Measurements from ENCODE around the gene LYZL6.
A peak's percentile ranks its signal among the peaks of the same experiment; 100 is the strongest.
"Not testable (repeated sequence)": the region's sequence is repeated elsewhere in the genome, so short reads cannot be mapped to it uniquely, and the experiment has no call there.

Gene LYZL6

DNA sequence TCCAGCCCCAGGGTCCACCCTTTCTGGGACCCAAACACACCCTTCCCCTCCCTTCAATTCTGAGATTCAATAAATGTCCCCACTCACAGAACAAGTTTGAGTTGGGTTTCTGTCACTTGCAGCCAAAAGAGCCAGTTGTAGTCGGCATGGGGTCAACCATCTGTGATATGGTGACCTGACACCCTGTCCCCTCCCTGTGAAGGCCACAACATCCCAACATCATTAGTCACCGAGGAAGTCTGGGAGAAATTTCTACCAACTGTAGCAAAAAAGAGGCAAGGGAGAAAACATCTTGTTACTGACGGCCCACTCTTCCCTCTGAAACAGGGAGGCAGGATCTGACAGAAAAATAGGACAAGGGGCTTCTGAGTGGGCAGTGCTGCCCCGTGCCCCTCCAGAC is 638 bp upstream of the LYZL6 start:
- DNase-seq (ENCODE audit: low spot score), result no peak

DNA sequence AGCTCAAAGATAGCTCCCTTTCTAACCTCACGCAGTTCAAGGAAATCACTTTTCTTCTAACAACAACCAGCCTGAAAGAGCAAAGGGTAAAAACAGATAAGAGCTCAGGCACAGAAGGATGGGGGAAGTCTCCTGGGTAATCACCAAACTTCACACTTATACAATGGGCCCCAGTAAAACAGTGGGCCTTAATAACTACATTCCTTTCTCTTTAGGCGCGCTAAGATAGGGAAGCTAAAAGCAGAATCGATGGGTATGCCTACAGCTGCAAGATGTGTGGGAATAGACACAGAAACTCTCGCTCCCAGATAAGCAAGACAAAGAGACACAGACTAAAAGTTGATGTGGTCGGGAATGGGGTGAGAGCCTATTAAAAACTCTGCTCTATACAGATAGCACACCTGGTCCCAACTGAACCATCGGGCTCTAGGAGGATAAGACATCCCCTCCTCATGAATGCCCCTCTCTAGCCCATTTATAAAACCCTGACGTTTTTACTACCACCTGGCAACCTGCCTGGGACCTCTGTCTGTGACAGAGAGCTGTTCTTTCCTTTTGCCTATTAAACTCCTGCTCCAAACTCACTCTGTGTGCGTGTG is 826 bp downstream of the LYZL6 start:
- DNase-seq (ENCODE audit: low spot score), result no peak

DNA sequence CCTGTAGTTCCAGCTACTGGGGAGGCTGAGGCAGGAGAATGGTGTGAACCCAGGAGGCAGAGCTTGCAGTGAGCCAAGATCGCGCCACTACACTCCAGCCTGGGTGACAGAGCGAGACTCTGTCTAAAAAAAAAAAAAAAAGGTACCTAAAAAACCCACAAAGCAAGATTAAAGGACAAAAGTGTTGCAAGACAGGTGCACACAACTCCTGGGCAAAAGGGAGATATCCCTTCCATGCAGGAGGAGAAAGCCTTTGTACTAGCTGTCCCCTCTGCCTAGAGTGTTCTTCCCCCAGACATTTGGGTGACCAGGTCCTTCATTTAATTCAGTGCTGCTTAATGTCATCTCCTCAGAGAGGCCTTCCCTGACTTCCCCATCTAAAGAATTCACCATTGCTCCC is 5.0 kb downstream of the LYZL6 start:
- not testable (repeated sequence) for DNase-seq (ENCODE audit: low spot score)

DNA sequence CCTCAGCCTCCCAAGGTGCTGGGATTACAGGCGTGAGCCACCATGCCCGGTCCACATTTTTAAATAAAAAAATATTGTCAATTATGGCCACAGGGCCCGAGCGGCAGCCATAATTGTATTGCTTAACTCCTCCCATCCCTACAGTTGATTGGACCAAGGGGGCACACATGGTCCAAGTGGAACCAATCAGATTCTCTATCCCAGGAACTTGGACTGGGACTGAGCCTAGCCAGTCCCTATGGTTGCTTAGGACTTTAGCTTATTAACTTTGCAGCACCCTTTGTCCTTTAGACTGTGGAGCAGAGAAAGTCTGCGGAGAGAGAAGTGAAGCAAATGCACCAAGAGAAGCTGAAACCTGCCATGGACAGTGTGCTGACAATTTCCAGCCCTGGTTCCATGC is 7.5 kb downstream of the LYZL6 start:
- DNase-seq (ENCODE audit: low spot score), result no peak

DNA sequence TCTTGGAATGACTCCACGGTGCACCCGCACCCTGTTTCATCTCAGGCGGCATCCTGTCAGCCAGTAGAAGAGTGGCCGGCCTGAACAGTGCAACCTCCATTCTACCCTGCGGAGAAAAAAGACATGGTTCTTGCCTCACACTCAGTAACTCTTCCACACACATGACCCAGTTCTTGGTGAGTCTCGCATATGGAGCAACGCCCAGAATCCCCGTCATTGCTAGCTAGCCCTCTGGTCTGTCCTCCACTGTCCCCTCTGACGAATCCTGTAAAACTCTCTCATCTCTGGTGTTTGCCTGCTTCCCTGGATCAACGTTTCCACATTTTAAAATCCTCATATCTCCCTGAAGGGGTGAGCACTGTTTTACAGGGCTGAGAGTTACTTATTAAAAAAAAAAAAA is 8.8 kb downstream of the LYZL6 start:
- DNase-seq (ENCODE audit: low spot score), result no peak

DNA sequence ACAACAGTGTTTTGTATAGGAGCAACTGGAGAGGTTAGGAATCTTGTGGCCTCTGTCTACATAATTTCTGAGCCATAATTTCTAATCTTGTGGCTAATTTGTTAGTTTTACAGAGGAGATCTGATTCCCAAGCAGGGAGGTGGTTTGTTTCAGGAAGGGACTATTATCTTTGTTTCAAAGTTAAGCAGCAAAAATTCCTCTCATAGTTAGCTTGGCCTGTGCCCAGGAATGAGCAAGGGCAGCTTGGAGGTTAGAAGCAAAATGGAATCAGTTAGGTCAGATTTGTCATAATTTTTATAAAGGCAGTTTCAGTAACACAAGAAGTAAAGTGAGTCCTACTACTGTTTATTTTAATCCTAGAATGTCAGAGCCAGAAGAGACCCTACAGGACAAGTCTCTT is 10.9 kb downstream of the LYZL6 start:
- DNase-seq (ENCODE audit: low spot score), result no peak

DNA sequence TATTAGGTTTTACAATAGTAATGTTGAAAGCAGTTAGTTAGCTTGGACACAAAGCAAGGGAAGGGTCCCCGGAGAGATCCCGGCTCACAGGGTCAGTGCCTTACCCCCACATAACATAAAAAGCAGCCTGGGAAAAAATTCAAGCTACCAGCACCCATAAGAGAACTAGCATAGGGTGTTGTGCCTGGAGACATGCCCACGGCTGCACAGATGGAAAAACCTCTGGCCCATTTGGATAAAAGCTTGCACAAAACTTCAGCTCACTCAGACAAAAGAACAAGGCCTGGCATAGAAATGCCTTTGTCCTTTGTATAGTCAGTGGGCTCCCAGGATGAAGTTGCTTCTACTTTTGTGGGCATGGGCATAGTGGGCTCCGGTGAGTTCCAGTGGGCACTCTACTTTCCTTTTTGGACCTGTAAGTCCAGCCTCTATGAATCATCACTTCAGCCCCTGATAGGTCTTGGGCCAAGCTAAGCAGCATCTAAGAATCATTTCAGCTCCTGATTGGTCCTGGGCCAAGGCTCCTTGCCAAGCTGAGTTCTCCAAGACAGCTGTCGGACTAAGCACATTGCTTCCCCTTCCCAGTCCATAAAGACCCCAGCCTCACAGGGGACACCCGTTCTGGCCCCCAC is 11.6 kb downstream of the LYZL6 start:
- DNase-seq (ENCODE audit: low spot score), result no peak

DNA sequence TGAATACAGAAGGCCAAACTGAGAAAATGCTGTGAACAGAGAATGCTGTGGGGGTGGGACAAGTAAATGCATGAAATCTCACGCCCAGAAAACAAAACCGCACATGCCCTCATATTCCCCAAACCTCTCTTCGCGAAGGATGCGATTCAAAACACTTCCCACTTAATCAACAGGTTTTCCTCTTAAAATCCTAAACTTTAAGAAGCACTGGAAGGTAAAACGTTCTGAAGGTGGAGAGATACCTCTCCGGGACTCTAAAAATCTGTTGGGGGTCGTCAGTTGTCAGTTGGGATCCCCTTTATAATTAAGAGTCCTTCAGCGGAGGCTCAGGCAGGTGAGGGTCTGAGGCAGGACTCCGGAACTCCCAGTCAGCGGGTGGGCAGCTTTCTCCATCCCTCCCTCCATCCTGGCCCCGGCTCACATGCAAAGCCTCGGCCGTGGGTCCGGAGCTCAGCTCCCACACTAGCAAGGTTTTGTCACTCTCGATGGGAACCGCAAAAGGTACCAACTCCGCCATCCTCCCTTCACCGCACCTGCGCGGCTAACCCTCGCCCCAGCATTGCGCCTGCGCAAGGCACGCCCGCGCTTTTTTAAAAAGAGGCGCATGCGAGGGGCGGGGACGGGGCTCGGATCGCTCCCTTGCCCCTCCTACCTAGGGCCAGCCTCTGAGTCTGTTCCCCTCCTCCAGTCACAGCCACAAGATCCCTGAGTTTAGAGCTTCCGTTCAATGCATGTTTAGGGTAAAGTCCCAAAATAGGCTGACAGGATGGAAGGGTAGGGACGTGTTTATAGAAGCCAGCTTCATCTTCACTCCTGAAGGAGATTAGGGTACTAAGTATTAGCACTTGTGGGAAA is 13.1 kb downstream of the LYZL6 start, which contains the start of gene RDM1:
RDM1 (minus strand) TSS at position 563 of the 855 bp plus-strand sequence; CDS start at position 517, 46 bp downstream.
- peak; percentile 76 for DNase-seq (ENCODE audit: low spot score)

DNA sequence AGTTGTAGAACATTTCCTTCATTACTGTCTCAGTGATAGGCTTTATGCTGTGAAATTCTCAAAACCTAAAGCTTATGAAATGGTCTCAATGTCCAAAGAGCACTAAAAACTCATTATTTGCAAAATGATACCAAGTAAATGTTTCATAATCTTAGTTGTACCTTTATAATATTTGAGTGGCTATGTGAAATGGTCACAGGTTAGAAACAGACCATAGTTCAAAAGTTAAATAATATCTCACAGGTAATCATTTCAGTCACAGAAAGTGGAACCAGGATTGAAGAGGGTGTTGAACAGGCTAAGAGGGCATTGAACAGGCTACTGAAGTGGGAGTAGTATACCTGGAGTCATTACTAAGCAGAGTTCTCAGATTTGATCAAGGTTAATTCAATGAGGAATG is 15.8 kb downstream of the LYZL6 start:
- DNase-seq (ENCODE audit: low spot score), result no peak

DNA sequence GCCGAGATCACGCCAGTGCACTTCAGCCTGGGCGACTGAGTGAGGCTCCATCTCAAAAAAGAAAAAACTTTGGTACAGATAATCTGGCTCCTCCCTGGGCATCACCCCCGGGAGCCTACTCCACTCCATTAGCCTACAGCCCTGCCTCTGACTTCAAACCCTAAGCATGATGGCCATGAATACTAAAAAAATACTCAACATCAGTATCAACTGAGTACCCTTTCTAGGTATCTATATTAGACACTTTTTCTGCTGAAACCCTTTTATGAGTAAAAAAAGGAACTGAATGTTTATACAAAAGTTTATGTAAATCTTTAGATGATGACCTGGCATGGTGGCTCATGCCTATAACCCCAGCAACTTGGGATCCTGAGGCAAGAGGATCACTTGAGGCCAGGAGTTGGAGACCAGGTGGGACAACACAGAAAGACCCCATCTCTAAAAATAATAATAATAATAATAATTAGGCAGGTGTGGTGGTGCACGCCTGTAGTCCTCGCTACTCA is 19.9 kb downstream of the LYZL6 start:
- DNase-seq (ENCODE audit: low spot score), result no peak

DNA sequence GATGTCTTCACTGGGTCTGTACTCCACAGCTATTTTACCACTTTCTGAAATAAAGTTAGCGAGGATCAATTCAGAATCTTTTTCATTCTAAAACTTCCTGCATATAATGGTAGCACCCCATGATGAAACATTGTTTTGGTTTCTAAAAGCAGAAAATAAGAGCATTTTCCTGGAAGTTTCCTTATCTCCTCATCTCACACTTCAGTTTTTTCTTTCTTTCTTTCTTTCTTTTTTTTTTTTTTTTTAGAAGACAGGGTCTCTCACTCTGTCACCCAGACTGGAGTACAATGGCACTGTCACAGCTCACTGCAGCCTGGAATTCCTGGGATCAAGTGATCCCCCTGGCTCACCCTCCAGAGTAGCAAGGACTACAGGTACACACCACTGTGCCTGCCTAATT is 23.3 kb downstream of the LYZL6 start:
- DNase-seq (ENCODE audit: low spot score), result no peak

DNA sequence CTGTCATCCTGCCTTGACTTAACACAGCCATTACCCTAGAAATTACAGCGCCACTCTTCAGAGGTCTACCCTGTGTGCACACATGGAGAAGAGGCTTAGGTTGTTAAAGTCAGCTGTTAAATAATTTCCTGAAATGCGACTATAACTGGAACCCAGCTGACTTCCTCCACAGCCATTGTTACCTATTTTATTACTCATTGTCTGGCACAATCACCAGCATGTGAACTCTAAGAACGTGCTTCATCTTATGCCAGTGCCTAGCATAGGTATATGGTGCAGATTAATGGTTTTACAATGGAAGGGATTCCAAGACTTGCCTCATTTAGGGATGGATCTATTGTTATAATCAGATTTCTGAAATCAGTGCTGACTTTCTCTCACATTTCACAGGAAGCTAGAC is 24.8 kb downstream of the LYZL6 start:
- DNase-seq (ENCODE audit: low spot score), result no peak

DNA sequence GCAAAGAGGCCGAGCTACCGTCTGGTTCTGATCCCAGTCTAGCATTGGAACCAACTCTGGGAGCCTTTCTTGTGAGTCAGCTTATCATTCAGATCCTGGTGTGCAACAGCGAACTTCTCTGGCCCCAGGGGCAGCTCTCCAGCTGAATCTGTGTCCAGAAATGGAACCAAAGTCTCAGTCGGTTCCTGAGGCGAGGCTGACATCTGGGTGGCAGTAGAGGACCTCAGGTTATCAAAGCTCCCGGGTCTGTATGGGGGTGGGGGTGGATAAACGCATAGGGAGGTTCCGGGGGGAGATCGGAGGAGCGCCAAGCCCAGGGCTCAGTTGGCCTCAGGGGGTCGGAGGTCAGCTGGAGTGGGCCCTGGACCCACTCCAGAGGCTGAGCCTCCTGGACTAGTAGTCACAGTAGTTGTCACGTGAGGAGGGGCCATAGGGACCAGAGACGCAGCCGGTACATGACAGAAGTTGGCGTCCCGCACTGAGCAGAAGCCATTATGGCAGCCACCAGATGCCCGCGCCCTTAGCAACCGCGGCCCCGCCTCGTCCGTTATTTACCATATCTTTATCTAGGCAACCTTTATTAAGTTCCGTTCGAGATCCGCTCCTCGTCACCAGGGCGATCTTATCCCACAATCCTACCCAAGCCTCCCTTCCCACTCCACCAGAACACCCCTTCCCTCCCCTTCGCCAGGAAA is 25.8 kb downstream of the LYZL6 start:
- DNase-seq (ENCODE audit: low spot score), result no peak

DNA sequence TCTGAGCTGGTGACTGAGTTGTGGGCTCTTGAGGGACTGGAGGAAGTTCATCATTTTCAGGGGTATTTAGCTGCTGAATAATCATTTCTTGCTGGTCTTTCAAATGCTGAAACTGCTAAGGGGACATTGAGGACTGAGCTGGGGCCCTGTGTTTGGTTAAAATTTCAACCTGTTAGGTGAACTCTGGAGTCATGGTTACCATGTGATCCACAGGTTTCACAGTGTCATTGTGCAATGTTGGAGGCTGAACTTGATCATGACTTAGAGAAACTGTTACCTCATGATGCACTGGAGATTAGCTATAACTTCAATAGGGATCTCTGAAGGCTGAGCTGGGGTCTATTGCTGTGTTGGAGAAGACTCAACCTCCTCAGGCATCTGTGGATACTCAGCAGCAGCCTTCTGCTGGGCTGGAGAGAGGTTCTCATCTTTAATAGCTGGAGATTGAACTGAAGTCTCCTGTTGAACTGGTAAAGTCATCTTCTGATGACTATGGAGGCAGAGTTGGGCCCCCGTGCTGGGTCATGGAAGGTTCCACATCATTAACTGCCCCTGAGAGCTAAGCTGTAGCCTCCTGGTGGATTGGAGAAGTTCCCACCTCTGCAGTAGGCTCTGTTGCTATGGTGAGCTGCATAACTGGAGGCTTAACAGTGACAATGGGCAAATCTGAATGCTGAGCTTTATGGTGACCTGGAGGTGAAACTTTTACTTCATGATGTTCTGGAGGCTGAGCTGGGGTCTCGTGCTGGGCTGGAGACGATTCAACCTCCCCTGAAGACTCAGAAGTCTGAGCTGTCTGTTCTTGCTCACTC is 28.2 kb downstream of the LYZL6 start:
- no peak for DNase-seq (ENCODE audit: low spot score)

DNA sequence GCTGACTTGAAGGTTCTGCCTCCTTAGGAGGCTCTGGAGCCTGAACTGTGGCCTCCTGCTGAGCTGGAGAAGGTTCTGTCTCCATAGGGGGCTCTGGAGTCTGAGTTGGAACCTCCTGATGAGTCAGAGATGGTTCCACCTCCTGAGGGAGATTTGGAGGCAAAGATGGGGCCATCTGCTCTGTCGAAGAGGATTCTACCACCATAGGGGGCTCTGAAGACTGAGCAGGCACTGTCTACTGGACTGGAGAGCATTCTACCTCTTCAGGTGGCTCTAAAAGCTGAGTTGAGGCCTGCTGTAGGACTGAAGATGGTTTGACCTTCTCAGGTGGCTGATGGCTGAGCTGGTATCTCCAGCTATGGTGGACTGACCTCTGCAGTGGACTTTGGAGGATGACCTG is 29.2 kb downstream of the LYZL6 start:
- no peak for DNase-seq (ENCODE audit: low spot score)

DNA sequence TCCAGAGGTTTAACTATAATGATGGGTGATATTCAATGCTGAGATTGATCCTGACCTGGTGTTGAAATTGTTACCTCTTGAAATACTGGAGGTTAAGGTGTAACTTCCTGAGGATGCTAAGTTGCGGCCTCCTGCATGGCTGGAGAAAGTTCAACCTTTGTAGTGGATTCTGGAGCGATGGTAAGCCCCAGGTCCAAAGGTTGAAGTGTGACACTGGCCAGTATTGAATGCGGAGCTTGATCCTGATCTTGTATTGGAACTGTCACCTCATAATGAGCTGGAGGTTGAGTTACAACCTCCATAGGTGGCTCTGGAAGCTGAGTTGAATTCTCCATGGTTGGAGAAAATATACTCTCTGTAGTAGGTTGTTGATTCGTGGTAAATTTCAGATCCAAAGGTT is 29.9 kb downstream of the LYZL6 start:
- no peak for DNase-seq (ENCODE audit: low spot score)

DNA sequence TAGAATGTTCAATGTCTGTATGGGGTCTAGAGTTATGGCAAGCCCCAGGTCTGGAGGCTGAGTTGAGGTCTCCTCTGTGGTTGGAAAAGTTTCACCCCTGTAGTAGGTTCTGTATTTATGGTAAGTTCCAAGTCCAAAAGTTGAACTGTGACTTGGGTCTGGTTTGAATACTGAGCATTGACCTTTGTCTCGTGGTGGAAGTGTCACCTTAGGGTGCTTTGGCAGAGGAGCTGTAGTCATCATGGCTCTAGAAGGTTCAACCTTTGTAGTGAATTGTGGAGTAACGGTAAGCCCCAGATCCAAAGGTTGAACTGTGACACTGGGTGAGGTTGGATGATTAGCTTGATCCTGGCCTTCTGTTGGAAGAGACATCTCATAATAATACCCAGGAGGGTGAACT is 30.6 kb downstream of the LYZL6 start:
- no peak for DNase-seq (ENCODE audit: low spot score)

DNA sequence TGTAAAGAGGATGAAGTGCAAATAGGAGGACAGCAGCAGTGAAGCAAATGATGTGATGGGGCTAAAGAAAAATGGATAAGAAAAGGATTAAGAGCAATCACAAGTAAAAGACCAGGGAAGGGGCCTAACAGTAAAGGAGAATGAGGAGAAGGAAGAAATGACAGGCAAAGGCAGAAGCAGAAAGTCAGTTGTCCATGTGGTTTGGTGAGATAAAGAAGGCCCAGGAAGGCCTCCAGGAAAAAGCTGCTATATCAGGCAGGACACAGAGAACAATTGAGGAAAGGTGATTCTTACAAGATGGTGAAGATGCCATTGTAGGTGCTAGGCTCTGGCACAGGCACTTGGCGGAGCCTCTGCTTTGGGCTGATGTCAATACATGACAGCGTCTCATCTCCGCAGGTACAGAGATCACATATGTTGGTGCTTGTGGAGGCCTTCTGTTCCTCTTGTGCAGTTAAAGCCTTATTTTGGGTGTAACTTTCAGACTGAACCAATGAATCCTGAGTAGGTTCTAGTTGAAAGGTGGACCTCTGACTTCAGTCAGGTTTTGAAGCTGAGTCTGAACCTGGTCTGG is 31.1 kb downstream of the LYZL6 start:
- DNase-seq (ENCODE audit: low spot score), result no peak

DNA sequence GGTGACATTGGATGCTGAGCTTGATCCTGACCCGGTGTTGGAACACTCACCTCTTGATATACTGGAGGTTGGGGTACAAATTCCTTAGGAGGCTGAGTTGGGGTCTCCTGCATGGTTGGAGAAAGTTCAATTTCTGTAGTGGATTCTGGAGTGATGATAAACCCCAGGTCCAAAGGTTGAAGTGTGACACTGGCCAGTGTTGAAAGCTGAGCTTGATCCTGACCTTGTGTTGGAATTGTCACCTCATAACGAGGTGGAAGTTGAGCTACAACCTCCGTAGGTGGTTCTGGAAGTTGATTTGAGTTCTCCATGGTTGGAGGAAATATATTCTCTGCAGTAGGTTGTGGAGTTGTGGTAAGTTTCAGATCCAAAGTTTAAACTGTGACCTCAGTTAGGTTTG is 34.1 kb downstream of the LYZL6 start:
- DNase-seq (ENCODE audit: low spot score), result no peak

DNA sequence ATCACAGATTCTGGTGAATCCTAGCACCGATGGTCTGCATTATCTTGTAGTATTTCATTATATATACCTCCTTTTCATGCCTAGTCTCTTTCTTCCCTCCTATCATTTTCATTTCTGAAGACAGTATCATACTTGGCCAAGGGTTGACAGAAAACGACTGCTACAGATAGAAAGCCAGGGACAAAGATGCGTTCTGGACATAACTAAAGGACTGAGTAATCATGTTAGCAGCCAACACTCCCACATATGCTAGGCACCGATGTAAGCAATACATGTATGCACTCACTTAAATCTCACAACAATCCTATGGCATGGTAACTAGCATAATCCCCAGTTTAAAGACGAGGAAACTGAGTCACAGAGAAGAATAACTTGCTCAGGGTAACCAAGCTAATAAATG is 35.8 kb downstream of the LYZL6 start:
- DNase-seq (ENCODE audit: low spot score), result no peak

DNA sequence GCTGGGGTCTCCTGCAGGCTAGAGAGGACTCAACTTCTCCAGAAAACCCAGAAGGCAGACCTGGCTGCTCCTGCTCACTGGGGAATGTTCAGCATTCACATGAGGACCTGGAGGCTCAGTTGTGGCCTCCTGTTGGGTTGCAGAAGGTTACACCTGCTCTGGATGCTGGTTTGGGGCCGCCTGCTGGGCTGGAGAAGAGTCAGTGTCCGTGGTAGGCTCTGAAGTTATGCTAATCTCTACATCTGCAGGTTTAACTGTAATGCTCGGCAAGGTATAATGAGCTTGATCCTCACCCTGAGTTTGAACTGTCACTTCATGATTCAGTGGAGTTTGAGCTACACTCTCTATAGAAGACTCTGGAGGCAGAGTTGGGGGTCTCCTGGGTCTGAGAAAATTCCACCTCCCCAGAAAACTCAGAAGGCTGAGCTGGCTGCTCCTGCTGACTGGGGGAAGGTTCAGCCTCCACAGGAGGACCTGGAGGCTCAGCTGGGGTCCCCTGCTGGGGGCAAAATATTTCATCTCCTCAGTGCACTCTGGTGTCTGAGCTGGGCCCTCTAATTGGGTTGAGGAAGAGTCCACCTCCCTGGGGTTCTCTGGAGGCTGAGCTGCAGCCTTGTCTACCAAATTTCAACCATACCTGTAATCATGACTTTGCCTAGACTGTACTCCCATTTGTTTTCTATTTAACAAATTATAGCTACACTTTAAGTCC is 36.4 kb downstream of the LYZL6 start:
- DNase-seq (ENCODE audit: low spot score), result no peak

Data from HuH-7.5 (cell line).